Activated T-helper 17 cell treated with anti-CD3 and anti-CD28 coated beads, Interleukin-2, amount 50 U/mL, for 72 hours (primary cell): ENCODE measurements around the gene PPP2R2D. TPM values are rescaled to one million over a fixed set of nuclear protein-coding genes. Genes with fewer than 3 reads are reported as not detected.

Experiments used
- ATAC-seq: fragments of 150-1000 bp; cut with Tn5 transposase; replicated peaks from 2 replicates; pipeline ENCODE4 v1.10.0; 2021; ENCODE audit warnings: mild to moderate bottlenecking, moderate library complexity
- H3K27ac Mint-ChIP-seq: one replicate; pipeline ENCODE4 v1.8.0; 2022; ENCODE audit warnings: mixed read lengths
- H3K27me3 Mint-ChIP-seq: one replicate; pipeline ENCODE4 v1.8.0; 2022; ENCODE audit warnings: mixed read lengths
- H3K36me3 Mint-ChIP-seq: one replicate; pipeline ENCODE4 v1.8.0; 2022; ENCODE audit warnings: low read depth, mild to moderate bottlenecking, mixed read lengths
- H3K4me1 Mint-ChIP-seq: one replicate; pipeline ENCODE4 v1.8.0; 2022; ENCODE audit warnings: mixed read lengths
- H3K4me3 Mint-ChIP-seq: one replicate; pipeline ENCODE4 v1.8.0; 2022; ENCODE audit warnings: mild to moderate bottlenecking, mixed read lengths
- H3K9me3 Mint-ChIP-seq: one replicate; pipeline ENCODE4 v1.8.0; 2022; ENCODE audit warnings: mixed read lengths
- total RNA-seq, 2 donors: library from RNA; stranded (reverse); gene quantifications; one replicate each; pipeline ENCODE4 v1.2.3, GENCODE V29; 2022

The PPP2R2D gene
- total RNA-seq, 2 donors from 2014 or later = 31.6 to 46.4 TPM

- Mint-ChIP-seq H3K27ac (no peak overlapping the region), H3K4me3 (no peak overlapping the region), H3K4me1 (no peaks in the 10 kb centered on the region), H3K36me3 (no peaks in the 10 kb centered on the region), H3K9me3 (no peaks in the 10 kb centered on the region), H3K27me3 (peaks cover 23% of the 10 kb centered on the region)
- no peak for ATAC-seq
Observed at GRCh38 chr10:131859341-131860020, 41.3 kb upstream of the PPP2R2D start.

- no peak for ATAC-seq
- peaks cover 20% of the 10 kb centered on the region for H3K27me3 Mint-ChIP-seq
- no peaks in the 10 kb centered on the region for H3K36me3 Mint-ChIP-seq
- H3K9me3 Mint-ChIP-seq = no peaks in the 10 kb centered on the region
- no peaks in the 10 kb centered on the region for H3K4me1 Mint-ChIP-seq
- H3K27ac Mint-ChIP-seq = no peak overlapping the region
- no peak overlapping the region for H3K4me3 Mint-ChIP-seq
Observed at GRCh38 chr10:131860311-131860710, 40.5 kb upstream of the PPP2R2D start.

GRCh38 chr10:131860806-131861440, 39.9 kb upstream of the PPP2R2D start:
- no peaks in the 10 kb centered on the region for H3K4me1 Mint-ChIP-seq
- peaks cover 17% of the 10 kb centered on the region for H3K27me3 Mint-ChIP-seq
- H3K4me3 Mint-ChIP-seq = no peak overlapping the region
- ATAC-seq = no peak
- H3K9me3 Mint-ChIP-seq = no peaks in the 10 kb centered on the region
- no peaks in the 10 kb centered on the region for H3K36me3 Mint-ChIP-seq
- no peak overlapping the region for H3K27ac Mint-ChIP-seq

GRCh38 chr10:131862548-131862947, 38.3 kb upstream of the PPP2R2D start:
- no peak overlapping the region for H3K27ac Mint-ChIP-seq
- no peaks in the 10 kb centered on the region for H3K36me3 Mint-ChIP-seq
- H3K4me1 Mint-ChIP-seq = no peaks in the 10 kb centered on the region
- H3K9me3 Mint-ChIP-seq = no peaks in the 10 kb centered on the region
- no peak overlapping the region for H3K4me3 Mint-ChIP-seq
- ATAC-seq = peak; percentile 29
- H3K27me3 Mint-ChIP-seq = peaks cover 22% of the 10 kb centered on the region

GRCh38 chr10:131865223-131865917, 35.4 kb upstream of the PPP2R2D start:
- no peak overlapping the region for H3K4me3 Mint-ChIP-seq
- no peaks in the 10 kb centered on the region for H3K36me3 Mint-ChIP-seq
- peaks cover 19% of the 10 kb centered on the region for H3K27me3 Mint-ChIP-seq
- no peak overlapping the region for H3K27ac Mint-ChIP-seq
- no peaks in the 10 kb centered on the region for H3K9me3 Mint-ChIP-seq
- no peaks in the 10 kb centered on the region for H3K4me1 Mint-ChIP-seq
- no peak for ATAC-seq

GRCh38 chr10:131866673-131867072, 34.1 kb upstream of the PPP2R2D start:
- Mint-ChIP-seq H3K27ac (no peak overlapping the region), H3K9me3 (no peaks in the 10 kb centered on the region), H3K4me1 (no peaks in the 10 kb centered on the region), H3K4me3 (no peak overlapping the region), H3K27me3 (peaks cover 15% of the 10 kb centered on the region), H3K36me3 (no peaks in the 10 kb centered on the region)
- ATAC-seq = no peak

- Mint-ChIP-seq H3K36me3 (no peaks in the 10 kb centered on the region), H3K27ac (no peak overlapping the region)
Observed at GRCh38 chr10:131868436-131868835, 32.4 kb upstream of the PPP2R2D start.

GRCh38 chr10:131869344-131869743, 31.5 kb upstream of the PPP2R2D start:
- Mint-ChIP-seq H3K4me1 (no peaks in the 10 kb centered on the region), H3K27ac (no peak overlapping the region), H3K4me3 (no peak overlapping the region), H3K36me3 (no peaks in the 10 kb centered on the region), H3K27me3 (peaks cover 7% of the 10 kb centered on the region), H3K9me3 (no peaks in the 10 kb centered on the region)
- no peak for ATAC-seq

More at GRCh38 chr10:131868436-131868835, 32.4 kb upstream of the PPP2R2D start:
- Mint-ChIP-seq H3K9me3 (no peaks in the 10 kb centered on the region), H3K4me3 (no peak overlapping the region), H3K4me1 (no peaks in the 10 kb centered on the region), H3K27me3 (peaks cover 5% of the 10 kb centered on the region)
- no peak for ATAC-seq

GRCh38 chr10:131870411-131870810, 30.4 kb upstream of the PPP2R2D start:
- H3K36me3 Mint-ChIP-seq = no peaks in the 10 kb centered on the region
- H3K27ac Mint-ChIP-seq = no peak overlapping the region
- no peak overlapping the region for H3K4me3 Mint-ChIP-seq
- H3K4me1 Mint-ChIP-seq = no peaks in the 10 kb centered on the region
- ATAC-seq = no peak
- H3K9me3 Mint-ChIP-seq = no peaks in the 10 kb centered on the region
- H3K27me3 Mint-ChIP-seq = peaks cover 13% of the 10 kb centered on the region

GRCh38 chr10:131870831-131871672, 29.8 kb upstream of the PPP2R2D start:
- H3K27ac Mint-ChIP-seq = no peak overlapping the region

GRCh38 chr10:131871673-131872005, 29.2 kb upstream of the PPP2R2D start:
- ATAC-seq = no peak
- no peaks in the 10 kb centered on the region for H3K36me3 Mint-ChIP-seq

More at GRCh38 chr10:131870831-131871672, 29.8 kb upstream of the PPP2R2D start:
- H3K27me3 Mint-ChIP-seq = peaks cover 15% of the 10 kb centered on the region
- H3K36me3 Mint-ChIP-seq = no peaks in the 10 kb centered on the region
- H3K4me3 Mint-ChIP-seq = no peak overlapping the region
- H3K4me1 Mint-ChIP-seq = no peaks in the 10 kb centered on the region
- no peaks in the 10 kb centered on the region for H3K9me3 Mint-ChIP-seq
- ATAC-seq = no peak

GRCh38 chr10:131872011-131872826, 28.6 kb upstream of the PPP2R2D start:
- Mint-ChIP-seq H3K4me3 (no peak overlapping the region), H3K36me3 (no peaks in the 10 kb centered on the region), H3K4me1 (no peaks in the 10 kb centered on the region), H3K27me3 (peaks cover 17% of the 10 kb centered on the region), H3K27ac (no peak overlapping the region), H3K9me3 (no peaks in the 10 kb centered on the region)
- ATAC-seq = no peak

More at GRCh38 chr10:131871673-131872005, 29.2 kb upstream of the PPP2R2D start:
- no peak overlapping the region for H3K27ac Mint-ChIP-seq
- H3K9me3 Mint-ChIP-seq = no peaks in the 10 kb centered on the region
- peaks cover 18% of the 10 kb centered on the region for H3K27me3 Mint-ChIP-seq
- no peak overlapping the region for H3K4me3 Mint-ChIP-seq
- H3K4me1 Mint-ChIP-seq = no peaks in the 10 kb centered on the region

- no peak for ATAC-seq
- no peak overlapping the region for H3K27ac Mint-ChIP-seq
- H3K4me3 Mint-ChIP-seq = no peak overlapping the region
- no peaks in the 10 kb centered on the region for H3K4me1 Mint-ChIP-seq
- no peaks in the 10 kb centered on the region for H3K36me3 Mint-ChIP-seq
- H3K9me3 Mint-ChIP-seq = no peaks in the 10 kb centered on the region
- peaks cover 19% of the 10 kb centered on the region for H3K27me3 Mint-ChIP-seq
Observed at GRCh38 chr10:131872827-131873375, 27.9 kb upstream of the PPP2R2D start.
